Activated gamma-delta T cell treated with Interleukin-2 at 50 U/mL for 16 hours (primary cell): ENCODE measurements around the gene PRDX5.

Source experiments
- DNase-seq: peaks from one replicate; pipeline ENCODE4 v3.0.0-alpha.2; 2020

PRDX5 gene

DNA sequence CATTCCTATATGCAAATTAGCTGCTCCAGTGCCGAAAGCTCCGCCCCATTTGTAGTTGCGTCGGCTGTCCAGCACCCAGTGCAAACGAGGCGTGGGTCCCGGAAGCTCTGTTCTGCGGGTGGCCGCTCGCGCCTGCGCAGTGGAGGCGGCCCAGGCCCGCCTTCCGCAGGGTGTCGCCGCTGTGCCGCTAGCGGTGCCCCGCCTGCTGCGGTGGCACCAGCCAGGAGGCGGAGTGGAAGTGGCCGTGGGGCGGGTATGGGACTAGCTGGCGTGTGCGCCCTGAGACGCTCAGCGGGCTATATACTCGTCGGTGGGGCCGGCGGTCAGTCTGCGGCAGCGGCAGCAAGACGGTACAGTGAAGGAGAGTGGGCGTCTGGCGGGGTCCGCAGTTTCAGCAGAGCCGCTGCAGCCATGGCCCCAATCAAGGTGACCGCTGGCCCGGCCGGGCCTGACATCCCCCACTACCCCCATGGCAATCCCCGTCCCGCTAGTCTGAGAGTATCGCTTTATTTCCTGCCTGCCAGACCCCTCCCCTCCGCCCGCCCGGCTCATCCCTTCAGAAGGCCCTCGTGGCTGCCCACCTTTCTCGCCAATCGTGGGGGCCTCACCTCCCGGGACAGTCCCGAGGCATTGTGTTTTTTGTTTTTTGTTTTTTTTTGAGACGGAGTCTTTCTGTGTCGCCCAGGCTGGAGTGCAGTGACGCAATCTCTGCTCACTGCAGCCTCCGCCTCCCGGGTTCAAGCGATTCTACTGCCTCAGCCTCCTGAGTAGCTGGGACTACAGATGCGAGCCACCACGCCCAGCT, at the start of gene PRDX5:
PRDX5 (plus strand) TSS at position 161 of the 805 bp plus-strand sequence; CDS start at position 256, 95 bp downstream.
- DNase-seq, result peak; percentile 91

DNA sequence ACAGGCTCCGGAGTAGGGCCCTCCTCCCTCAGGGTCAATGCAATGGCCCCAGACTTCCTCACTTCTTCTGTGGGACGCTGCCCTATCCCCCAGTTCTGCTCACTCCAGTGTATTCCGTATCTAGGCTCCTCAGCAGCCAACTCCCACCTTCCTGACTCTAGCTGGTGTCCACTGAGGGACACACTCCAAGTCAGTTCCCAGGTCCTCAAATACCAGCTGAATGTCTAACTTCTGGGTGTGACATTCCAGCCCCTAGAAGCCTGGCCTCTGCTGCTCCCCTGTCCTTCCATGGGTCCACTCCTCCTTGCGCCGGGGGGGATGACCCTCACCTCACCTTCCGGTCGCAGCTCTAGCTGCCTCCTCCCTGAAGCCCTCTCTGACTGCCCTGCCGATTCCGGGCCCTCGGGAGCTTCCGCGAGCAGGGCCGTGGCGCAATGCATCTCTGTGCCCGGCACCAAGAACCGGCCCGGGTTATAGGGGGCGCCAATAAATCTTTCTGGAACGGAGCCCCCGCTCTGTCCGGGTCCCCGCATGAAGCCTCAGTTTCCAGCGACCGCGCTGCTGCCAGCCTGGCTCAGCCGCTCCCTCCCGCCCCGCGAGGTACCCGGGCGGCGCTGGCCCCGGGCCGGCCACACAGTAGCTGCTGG, 48.9 kb upstream of the PRDX5 start:
- peak; percentile 29 for DNase-seq

DNA sequence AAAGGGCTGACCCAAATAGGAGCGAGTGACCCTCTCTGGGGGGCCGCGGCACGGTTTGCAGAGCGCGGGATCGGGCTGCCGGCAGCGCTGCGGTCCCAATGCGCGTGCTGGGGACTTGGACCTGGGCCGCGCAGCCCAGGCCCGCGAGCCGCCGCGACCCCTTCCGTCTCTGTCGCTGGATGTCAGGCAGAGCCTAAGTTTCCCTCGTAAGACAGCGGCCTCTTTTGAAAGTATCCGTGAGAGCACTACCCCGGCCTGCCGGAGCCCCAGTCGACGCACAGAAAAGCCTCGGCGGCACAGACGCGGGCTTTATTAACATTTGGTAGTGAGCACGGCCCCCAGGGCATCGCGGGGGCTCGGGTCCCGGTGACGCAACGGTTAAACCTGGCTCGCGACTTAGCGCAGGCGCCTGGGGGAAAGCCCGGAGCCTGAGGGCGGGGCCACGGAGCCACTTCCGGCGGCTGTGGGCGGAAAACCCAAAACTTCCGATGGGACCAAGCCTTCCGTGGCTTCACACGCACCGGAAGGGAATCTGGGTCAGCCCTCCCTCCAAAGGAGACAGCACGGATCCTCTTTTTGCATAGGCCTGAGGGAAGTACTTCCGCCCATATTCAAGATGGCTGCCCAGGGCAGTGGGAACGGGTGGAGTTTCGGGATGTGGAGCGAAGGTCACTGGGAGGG, 48.2 kb upstream of the PRDX5 start:
- peak; percentile 97 for DNase-seq

DNA sequence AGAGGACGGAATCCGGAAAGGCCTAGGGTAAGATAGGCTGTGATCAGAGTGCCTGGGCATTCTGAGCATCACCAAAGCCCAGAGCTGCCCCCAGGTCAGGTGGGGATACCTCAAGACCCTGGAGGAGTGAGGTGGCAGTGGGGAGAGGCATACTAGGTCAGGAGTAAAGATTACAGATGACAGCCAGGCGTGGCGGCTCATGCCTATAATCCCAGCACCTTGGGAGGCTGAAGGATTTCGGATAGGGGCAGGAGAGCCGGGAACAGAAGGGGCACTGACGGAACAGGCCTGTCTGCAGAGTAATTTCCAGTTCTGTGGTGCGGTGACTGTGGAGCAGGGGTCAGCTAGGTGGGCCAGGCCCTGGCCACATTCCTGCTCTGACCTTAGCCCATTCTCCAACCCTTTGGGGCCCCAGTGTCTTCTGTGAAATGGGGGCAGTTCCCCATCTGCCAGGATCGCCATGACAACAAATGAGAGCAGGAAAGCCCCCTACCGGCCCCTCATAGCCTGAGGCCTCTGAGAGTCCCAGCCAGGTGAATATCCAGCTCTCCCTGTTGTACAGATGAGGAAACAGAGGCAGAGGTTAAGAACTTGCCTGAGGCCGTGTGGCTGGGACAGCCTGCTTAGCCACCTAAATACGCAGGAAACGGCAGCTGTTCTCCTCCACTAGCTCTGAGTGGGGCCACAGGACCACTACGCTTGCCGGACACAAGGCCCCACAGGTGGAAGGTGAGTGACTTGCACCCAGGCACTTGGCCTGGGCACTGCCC, 42.7 kb upstream of the PRDX5 start:
- DNase-seq, result no peak

DNA sequence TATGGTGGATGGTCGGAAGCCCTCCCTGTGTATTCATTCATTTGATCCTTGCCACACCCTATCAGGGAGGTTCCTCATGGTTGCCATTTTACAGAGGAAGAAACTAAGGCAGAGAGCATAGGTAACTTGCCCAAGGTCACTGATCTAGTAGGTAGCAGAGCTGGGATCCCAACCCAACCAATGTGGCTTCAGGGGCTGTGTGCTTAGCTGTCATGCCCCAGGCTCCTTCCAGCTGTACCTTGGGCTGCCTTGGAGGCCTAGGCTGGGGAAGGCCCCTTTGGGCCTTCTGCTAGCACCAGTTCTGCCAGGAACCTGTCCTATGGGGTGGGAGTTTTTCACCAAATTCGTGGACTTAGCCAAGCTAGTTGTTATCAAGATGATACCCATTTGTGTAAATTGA, 42.1 kb upstream of the PRDX5 start:
- DNase-seq, result no peak

DNA sequence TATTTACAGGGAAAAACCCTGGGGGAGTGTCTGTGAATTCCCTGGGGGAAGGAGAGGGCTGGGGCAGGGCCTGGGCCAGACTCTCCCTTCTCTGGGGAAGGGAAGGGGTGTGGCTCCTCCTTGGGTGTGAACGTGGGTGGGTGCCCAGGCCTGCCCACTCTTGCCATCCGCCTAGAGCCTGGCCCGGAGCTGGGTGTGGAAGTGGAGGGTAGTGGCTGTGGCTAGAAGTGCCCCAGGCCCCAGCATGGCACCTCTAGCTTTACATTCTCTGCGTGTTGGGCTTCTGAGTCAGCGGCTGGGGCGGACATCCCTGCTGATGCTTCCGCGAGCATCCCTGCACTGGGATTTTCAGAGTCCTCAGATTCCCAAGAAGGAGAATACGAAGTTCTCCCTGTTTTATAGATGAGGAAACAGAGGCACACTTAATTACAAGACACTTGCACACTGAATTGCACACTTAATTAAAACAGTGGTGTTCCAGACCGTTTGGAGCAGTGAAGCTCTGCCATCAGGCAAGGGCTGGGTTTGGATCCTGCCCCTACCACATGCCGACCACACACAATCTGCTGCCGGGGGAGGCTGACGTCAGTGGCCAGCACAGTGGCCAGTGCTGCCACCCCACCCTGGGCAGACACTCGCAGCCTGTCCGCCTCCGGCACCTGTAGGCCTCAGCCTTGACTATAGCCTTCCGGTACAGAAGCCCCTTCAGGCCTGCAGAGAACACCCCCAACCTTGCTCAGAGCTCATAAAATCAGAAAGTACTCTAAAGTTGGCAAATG, 41.1 kb upstream of the PRDX5 start:
- DNase-seq, result no peak

DNA sequence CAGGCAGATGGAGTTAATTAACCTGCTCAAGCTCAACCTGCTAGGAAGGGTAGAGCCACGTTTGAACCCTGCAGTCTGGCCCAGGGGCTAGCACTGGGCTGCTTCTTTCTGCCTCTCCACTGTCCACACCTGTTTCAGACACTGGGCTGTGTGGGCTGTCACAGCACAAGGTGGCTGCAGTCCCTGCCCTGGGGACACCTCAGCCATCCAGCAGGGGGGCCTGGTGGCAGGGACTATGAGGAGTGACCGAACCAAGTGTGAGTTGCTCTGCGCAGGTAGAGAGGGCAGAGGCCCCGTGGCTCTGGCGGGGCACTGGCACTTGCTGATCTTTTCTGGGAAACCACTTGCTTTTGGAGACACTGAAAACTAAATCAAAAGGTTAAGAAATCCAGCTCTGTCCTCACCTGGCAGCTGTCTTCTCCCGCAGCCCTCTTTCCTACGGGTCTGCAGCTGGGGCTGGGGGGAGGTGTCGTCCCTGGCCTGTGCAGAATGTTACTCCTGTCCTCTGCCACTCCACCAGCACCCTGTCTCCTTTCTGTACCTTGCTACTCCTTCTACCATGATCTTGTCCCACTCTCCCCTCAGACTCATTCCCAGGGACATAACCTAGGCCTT, 39.2 kb upstream of the PRDX5 start:
- no peak for DNase-seq

DNA sequence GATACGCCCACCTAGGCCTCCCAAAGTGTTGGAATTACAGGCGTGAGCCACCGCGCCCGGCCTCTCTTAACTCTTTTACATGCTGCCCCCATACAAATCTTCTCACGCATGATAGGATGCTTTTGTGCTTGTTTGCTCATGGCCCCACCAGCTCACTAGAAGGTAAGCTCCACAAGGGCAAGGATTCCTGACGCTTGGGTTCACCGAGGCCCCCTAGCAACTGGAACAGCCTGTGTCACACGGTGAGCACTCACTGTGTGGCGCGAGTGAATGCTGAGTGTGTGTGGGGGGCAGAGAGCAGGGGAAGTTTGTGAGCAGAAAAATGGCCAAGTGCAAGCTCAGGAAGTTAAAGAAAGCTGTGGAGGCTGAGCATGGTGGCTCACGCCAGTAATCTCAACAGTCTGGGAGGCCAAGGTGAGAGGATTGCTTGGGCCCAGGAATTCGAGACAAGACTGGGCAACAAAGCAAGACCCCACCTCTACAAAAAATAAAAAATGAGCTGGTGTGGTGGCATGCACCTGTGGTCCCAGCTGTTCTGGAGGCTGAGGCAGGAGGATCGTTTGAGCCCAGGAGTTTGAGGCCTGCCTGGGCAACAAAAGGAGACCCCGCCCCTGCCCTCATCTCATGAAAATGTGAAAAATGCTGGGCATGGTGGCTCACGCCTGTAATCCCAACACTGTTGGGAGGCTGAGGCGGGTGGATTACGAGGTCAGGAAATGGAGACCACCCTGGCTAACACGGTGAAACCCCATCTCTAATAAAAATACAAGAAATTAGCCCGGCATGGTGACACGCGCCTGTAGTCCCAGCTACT, 35.8 kb upstream of the PRDX5 start:
- DNase-seq, result no peak

DNA sequence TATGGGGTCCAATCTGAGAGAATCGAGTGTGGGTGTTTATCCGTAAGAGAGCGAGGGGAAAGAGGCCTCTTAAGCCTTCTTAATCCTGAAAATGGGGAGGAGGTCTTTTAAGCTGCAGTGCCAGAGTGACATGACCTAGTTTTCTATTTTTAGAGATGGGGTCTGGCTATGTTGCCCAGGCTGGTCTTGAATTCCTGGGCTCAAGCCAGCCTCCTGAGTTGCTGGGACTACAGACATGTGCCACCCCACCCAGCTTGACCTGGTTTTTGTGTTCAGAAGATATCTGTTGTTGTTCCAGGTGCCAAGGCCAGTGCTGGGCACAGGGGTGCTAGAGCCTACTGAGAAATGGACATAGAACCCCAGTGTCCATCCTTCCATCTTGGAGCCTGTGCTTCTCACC, 34.8 kb upstream of the PRDX5 start:
- DNase-seq, result no peak

DNA sequence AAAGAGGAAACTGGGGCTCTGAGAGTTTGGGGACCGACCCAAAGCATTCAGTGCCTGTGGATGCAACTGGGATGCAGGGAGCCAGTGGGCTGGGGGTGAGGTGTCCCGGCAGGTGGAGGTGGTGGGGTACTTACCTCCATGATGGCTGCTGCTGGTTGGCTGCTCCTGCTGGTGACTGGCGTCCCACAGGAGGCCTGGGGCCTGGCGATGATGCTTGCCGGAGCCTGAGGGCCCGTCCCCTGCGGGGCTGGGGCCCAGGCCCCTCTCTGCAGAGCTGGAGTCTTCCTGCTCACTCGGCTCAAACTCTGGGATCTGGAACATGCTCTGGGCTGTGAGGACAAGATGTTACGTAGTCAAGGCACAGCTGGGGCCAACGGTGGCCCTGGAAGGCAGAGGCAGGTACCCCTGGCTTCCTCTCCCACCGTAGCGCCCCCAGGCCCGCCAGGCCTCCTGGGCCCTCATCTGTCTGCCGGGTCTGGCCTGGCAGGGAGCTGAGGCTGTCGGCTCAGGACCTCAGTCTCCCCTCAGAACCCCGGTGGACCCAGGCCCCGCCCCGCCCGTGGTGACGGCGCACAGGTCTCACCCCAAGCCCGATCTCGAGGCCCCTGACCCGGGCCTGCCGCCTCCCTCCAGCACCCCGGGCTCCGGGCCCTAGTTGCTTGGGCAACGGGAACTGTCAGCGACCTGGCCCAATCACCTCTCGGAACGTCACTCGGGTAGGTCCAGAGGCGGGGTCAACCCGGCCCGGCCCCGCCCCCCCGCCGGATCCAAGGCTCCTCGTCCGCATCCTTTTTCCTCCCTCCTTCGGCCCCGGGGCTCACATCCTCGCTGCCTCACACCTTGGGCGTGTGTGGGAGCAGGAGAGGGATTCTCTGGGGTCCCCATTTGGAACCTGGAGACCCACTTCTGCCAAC, 33.6 kb upstream of the PRDX5 start, which contains the start of gene BAD:
BAD (minus strand) TSS at position 618 of the 914 bp plus-strand sequence; CDS start at position 321, 297 bp downstream.
- DNase-seq, result peak; percentile 92

DNA sequence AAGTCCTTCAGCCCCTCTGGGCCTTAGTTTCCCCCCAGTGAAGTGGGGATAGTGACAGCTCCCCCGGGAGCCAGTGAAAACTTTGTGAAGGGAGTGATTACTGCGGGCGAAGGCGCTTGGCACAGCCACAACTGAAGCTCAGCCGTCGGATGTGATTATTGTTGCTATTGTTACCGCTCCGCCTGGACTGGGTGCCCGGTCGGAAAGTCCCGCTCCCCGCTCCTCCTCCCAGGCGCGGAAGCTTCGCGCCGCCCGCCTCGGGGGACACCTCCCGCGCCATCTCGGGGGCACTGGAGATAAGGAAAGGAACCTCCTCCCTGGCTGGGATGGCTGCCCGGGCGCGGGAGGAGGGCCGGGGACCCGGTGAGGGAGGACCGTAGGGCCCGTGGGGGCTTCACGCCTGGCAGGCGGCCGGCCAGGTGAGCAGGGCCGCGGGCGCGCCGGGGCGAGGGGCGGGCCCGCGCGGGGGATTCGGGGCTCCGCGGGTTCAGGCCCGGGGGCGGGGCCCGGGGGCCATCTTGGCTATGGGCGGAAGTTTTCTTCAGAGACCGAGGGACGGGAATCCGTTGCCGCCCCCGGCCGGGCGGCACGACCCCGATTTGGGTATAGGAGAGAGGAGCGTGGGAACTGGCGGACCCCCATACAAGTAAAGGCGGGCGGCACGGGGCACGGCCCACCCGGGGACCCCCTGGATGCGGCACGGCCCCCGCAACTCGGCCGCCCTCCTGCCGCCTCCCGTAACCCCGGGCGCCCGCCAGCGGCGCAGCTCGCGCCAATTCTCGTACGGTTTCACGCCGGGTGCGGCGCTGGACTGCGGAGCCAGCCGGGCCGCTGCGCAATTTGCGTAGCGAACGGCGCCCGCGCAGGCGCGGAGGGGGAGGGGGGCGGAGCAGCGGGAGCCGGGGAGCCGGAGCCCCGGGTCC, 32.7 kb upstream of the PRDX5 start, which contains the start of gene GPR137:
GPR137 (plus strand) TSS at position 887 of the 923 bp plus-strand sequence. CDS start 677 bp downstream, outside the sequence.
- peak; percentile 91 for DNase-seq

DNA sequence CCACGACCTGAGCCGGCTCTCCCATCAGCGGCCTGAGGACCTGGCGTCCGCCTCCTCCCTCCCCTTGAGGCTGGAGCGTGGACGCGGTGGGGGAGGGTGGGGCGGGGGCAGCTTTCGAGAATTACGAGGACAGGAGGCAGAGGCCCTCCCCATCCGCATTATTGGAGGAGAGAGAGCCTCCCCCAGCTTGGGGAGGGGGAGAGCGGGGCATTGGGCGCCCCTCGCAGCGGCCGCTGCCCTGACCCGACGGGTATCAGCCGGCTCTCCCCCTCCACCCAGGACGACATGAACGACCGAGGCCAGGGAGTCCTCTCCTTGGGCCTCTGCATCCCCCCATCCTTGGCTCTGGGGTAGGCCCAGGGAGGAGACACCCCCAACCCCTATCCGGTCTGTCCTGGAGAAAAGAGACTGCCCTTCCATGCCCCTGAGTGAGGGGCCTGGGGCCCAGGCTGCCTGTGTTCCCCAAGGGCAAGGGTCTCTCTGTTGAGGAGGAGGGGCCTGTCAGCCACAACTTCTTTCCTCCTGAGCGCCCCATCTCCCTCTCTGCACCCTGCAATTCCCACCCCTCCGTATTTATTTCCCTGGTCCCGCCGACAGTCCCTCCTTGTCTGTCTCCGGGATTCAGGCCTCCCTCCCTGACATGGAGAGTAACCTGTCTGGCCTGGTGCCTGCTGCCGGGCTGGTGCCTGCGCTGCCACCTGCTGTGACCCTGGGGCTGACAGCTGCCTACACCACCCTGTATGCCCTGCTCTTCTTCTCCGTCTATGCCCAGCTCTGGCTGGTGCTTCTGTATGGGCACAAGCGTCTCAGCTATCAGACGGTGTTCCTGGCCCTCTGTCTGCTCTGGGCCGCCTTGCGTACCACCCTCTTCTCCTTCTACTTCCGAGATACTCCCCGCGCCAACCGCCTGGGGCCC, 31.8 kb upstream of the PRDX5 start:
- DNase-seq, result no peak

DNA sequence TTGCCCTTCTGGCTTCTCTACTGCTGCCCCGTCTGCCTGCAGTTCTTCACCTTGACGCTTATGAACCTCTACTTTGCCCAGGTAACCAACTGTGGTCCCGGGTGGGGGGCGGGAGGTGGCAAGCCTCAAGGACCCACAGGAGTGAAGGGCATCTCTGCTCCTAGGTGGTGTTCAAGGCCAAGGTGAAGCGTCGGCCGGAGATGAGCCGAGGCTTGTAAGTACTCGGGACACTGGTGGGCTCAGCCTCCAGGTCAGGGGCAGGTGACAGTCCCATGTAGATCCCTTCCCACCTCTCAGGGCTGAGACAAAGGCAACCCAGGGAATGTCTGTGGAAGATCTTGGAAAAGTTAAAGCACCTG, 31.1 kb upstream of the PRDX5 start:
- no peak for DNase-seq

DNA sequence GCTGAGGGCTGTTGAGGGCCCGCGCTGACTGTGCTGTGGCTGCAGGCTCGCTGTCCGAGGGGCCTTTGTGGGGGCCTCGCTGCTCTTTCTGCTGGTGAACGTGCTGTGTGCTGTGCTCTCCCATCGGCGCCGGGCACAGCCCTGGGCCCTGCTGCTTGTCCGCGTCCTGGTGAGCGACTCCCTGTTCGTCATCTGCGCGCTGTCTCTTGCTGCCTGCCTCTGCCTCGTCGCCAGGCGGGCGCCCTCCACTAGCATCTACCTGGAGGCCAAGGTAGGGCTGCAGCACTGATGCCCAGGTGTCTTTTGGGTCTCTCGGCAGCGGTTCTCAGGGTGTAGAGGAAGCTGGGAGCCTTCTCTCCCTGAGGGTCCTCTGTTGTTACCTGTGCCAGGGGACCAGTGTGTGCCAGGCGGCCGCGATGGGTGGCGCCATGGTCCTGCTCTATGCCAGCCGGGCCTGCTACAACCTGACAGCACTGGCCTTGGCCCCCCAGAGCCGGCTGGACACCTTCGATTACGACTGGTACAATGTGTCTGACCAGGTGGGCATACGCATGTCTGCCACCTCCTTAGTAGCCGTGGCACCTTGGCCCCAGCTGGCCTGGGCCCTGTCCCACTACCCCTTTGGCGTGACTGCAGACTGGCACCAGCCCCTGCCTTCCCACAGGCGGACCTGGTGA, 30.1 kb upstream of the PRDX5 start:
- DNase-seq, result no peak

DNA sequence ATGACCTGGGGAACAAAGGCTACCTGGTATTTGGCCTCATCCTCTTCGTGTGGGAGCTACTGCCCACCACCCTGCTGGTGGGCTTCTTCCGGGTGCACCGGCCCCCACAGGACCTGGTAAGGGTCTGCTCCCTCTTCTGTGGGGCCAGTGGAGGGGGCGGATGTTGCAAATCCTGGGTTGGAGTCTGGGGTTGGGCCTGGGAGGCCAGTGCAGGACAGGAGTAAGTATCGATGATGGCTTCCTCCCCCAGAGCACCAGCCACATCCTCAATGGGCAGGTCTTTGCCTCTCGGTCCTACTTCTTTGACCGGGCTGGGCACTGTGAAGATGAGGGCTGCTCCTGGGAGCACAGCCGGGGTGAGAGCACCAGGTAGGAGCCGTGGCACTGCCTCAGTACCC, 29.6 kb upstream of the PRDX5 start:
- no peak for DNase-seq

DNA sequence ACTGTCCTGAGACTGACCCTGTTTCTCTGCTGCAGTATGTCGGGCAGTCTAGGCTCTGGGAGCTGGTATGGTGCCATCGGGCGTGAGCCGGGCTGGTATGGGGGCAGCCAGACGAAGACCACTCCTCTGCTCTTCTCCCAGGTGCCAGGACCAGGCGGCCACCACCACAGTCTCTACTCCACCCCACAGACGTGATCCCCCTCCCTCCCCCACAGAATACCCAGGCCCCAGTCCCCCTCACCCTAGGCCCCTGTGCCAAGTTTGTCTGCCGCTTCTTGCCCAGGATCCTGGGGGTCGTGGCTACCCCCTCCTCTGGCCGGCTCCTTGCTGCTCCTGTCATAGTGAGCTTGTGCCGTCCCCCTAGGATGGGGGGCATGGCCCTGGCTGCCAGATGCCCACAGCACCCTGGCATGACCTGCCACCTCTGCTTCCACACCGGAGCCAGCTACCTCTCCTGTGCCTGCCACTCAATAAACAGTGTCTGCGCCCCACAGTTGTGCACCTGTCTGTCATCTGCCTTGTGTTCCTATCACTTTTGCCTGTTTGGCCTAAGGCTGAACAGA, 28.8 kb upstream of the PRDX5 start:
- no peak for DNase-seq
